ENCODE data around the gene RBMY1D. TPM values are rescaled to one million over a fixed set of nuclear protein-coding genes. Genes with fewer than 3 reads are reported as not detected.
"Not testable (repeated sequence)": the region's sequence is repeated elsewhere in the genome, so short reads cannot be mapped to it uniquely, and the experiment has no call there.

The RBMY1D gene
- total RNA-seq (2016; rRNA removed; fragmentation: Illumina TruSeq; extraction: Trizol) (not detected in 2 replicates), polyA plus RNA-seq (2011; rRNA removed) (not detected in 2 replicates), polyA minus RNA-seq (2011; rRNA and poly(A)+ RNA removed; ENCODE audit: low replicate concordance) (not detected in 2 replicates), Bru-seq, nascent RNA (not detected), BruChase-seq, experiment 1, labeled RNA remaining after a 6-hour chase (not detected), BruChase-seq, experiment 2, labeled RNA remaining after a 2-hour chase (not detected)
- not detected in 2 replicates for total RNA-seq (2016; cell fraction: cytosol; rRNA removed; fragmentation: Illumina TruSeq; extraction: Trizol; ENCODE audit: low read depth)
- total RNA-seq (2016; cell fraction: insoluble cytoplasmic fraction; rRNA removed; fragmentation: Illumina TruSeq; extraction: Trizol), result not detected in 2 replicates
- total RNA-seq (2016; cell fraction: membrane; rRNA removed; fragmentation: Illumina TruSeq; extraction: Trizol), result not detected in 2 replicates
- not detected in 2 replicates for total RNA-seq (2016; cell fraction: nucleus; rRNA removed; fragmentation: Illumina TruSeq; extraction: Trizol)
- polyA plus RNA-seq (2011; cell fraction: cytosol; rRNA removed), result not detected in 2 replicates
- not detected in 2 replicates for polyA plus RNA-seq (2011; cell fraction: nucleus; rRNA removed)
- polyA plus RNA-seq (2012), result not detected in 2 replicates
- polyA plus RNA-seq (2016; cell fraction: cytosol; fragmentation: Illumina TruSeq; extraction: Trizol; ENCODE audit: low read depth), result not detected in 2 replicates
- polyA plus RNA-seq (2016; cell fraction: insoluble cytoplasmic fraction; fragmentation: Illumina TruSeq; extraction: Trizol; ENCODE audit: low read depth), result not detected in 2 replicates
- polyA plus RNA-seq (2016; cell fraction: membrane; fragmentation: Illumina TruSeq; extraction: Trizol; ENCODE audit: low read depth), result not detected in 2 replicates
- not detected in 2 replicates for polyA plus RNA-seq (2016; cell fraction: nucleus; fragmentation: Illumina TruSeq; extraction: Trizol; ENCODE audit: insufficient read depth, low read depth)
- polyA minus RNA-seq (2011; cell fraction: cytosol; rRNA and poly(A)+ RNA removed), result not detected in 2 replicates
- not detected in 2 replicates for polyA minus RNA-seq (2011; cell fraction: nucleus; rRNA and poly(A)+ RNA removed)
- long read RNA-seq, experiment 1, result 0 reads
- long read RNA-seq, experiment 2, result 0 reads

DNA sequence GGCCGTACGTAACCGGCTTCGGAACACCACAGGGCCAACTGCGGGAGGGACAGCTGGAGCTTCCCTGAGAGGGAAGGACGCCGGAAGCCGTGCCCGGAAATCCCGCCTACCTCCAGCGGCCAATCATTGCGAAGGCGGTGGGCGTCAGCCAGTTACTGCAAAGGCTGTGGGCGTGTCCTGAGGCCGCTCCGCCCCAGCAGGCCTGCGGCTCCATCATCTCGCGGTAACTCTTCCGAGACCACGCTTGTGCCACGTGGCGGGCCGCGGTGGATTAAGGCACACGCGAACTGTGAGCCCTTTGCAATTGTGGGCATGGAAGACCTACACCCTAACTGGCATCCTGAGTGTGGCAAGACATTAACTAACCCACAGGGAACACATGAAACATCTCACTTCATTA is at the start of gene RBMY1D:
RBMY1D (minus strand) TSS at position 101 of the 400 bp plus-strand sequence. CDS start 2,013 bp downstream, outside the sequence.
- CTCF ChIA-PET (ENCODE audit: low intra/inter-chr PET ratio, low total read pairs); BruUV-seq (replicated peaks); H2AFZ ChIP-seq (ENCODE audit: low read length); H3K4me3 ChIP-seq (replicated peaks in 1 of 3; ENCODE audit: insufficient read depth in 1 of 3, low read depth in 2 of 3, low read length in 3 of 3); H3K4me1 ChIP-seq (ENCODE audit: insufficient read depth, low read length); DNase-seq (ENCODE audit: low spot score); H3K9me3 ChIP-seq (ENCODE audit: low read length); in situ Hi-C loops (cut with HindIII; ENCODE audit: extremely low pct_ligation_motif_present, low pct_unique_long_range_greater_than_20kb); H3K27ac ChIP-seq (ENCODE audit: extremely low read length, insufficient read depth, low read length); H3K9ac ChIP-seq (ENCODE audit: insufficient read depth, low read depth, low read length); POLR2A ChIA-PET; ATAC-seq; H3K27me3 ChIP-seq (ENCODE audit: control insufficient read depth in 1 of 2, insufficient read depth in 2 of 2, low read length in 2 of 2); H3K36me3 ChIP-seq (replicated peaks in 1 of 2; ENCODE audit: control insufficient read depth in 1 of 2, insufficient read depth in 2 of 2, low read length in 2 of 2); H3K79me2 ChIP-seq (ENCODE audit: insufficient read depth, low read length); H4K20me1 ChIP-seq (ENCODE audit: insufficient read depth, low read length); FAIRE-seq; intact Hi-C loops (cut with micrococcal nuclease; ENCODE audit: unreplicated experiment); H3K4me2 ChIP-seq (ENCODE audit: low read depth, low read length): not testable (repeated sequence)
- WGBS (ENCODE audit: low lambda C conversion rate), result no CpG with 5 or more reads among the region's 28 CpGs

DNA sequence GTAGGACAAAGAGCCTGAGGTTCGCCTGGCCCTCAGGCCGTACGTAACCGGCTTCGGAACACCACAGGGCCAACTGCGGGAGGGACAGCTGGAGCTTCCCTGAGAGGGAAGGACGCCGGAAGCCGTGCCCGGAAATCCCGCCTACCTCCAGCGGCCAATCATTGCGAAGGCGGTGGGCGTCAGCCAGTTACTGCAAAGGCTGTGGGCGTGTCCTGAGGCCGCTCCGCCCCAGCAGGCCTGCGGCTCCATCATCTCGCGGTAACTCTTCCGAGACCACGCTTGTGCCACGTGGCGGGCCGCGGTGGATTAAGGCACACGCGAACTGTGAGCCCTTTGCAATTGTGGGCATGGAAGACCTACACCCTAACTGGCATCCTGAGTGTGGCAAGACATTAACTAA is 23.6 kb upstream of the RBMY1D start, which contains the start of gene RBMY1E:
RBMY1E (minus strand) TSS at position 101 of the 400 bp plus-strand sequence. CDS start 1,978 bp downstream, outside the sequence.
- H3K79me2 ChIP-seq (ENCODE audit: insufficient read depth, low read length); H3K4me1 ChIP-seq (ENCODE audit: insufficient read depth, low read length); H4K20me1 ChIP-seq (ENCODE audit: insufficient read depth, low read length); H3K27me3 ChIP-seq (ENCODE audit: control insufficient read depth in 1 of 2, insufficient read depth in 2 of 2, low read length in 2 of 2); in situ Hi-C loops (cut with HindIII; ENCODE audit: extremely low pct_ligation_motif_present, low pct_unique_long_range_greater_than_20kb); BruUV-seq (replicated peaks); POLR2A ChIA-PET; FAIRE-seq; H3K9ac ChIP-seq (ENCODE audit: insufficient read depth, low read depth, low read length); H3K9me3 ChIP-seq (ENCODE audit: low read length); intact Hi-C loops (cut with micrococcal nuclease; ENCODE audit: unreplicated experiment); H3K4me3 ChIP-seq (replicated peaks in 1 of 3; ENCODE audit: insufficient read depth in 1 of 3, low read depth in 2 of 3, low read length in 3 of 3); H3K36me3 ChIP-seq (replicated peaks in 1 of 2; ENCODE audit: control insufficient read depth in 1 of 2, insufficient read depth in 2 of 2, low read length in 2 of 2); H2AFZ ChIP-seq (ENCODE audit: low read length); CTCF ChIA-PET (ENCODE audit: low intra/inter-chr PET ratio, low total read pairs); H3K27ac ChIP-seq (ENCODE audit: extremely low read length, insufficient read depth, low read length); DNase-seq (ENCODE audit: low spot score); H3K4me2 ChIP-seq (ENCODE audit: low read depth, low read length); ATAC-seq: not testable (repeated sequence)
- WGBS (ENCODE audit: low lambda C conversion rate), result no CpG with 5 or more reads among the region's 29 CpGs

DNA sequence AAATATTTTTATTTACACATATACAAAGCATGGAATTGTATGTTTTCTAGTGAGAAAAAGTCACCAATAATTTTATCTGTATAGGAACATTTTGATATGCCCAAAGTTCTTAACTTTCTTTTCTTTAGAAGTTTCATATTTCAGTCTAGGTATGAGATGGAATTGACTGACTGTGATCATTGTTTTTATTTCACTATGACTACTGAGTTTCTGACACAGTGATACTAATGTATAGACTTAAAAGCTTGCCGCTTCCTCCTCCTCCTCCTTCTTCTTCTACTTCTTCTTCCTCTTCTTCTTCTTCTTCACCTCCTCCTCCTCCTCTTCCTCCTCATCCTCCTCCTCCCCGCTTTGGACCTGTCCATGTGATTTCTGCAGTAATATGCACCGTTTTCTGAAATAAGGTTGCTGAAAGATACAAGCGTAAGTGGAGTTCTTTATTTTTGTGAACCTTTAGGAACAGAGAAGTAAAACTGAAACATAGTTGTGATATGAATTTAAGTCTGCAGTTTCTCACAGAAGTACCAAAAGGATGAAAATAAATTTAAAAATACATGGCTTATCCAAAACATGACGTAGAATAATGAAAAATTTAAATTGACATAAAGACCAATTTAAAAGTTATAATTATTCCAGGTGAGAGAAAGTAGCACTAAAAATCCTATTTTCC is 24.8 kb downstream of the RBMY1D start:
- no CpG with 5 or more reads among the region's 5 CpGs for WGBS (ENCODE audit: low lambda C conversion rate)
- in situ Hi-C loops (cut with HindIII; ENCODE audit: extremely low pct_ligation_motif_present, low pct_unique_long_range_greater_than_20kb); POLR2A ChIA-PET: not testable (repeated sequence)

More for the DNA sequence above, 24.8 kb downstream of the RBMY1D start:
- DNase-seq (ENCODE audit: low spot score); H3K79me2 ChIP-seq (ENCODE audit: insufficient read depth, low read length); H3K4me3 ChIP-seq (replicated peaks in 1 of 3; ENCODE audit: insufficient read depth in 1 of 3, low read depth in 2 of 3, low read length in 3 of 3); ATAC-seq; H3K27ac ChIP-seq (ENCODE audit: extremely low read length, insufficient read depth, low read length); H3K36me3 ChIP-seq (replicated peaks in 1 of 2; ENCODE audit: control insufficient read depth in 1 of 2, insufficient read depth in 2 of 2, low read length in 2 of 2); BruUV-seq (replicated peaks); H3K27me3 ChIP-seq (ENCODE audit: control insufficient read depth in 1 of 2, insufficient read depth in 2 of 2, low read length in 2 of 2); H3K9me3 ChIP-seq (ENCODE audit: low read length); H3K9ac ChIP-seq (ENCODE audit: insufficient read depth, low read depth, low read length); FAIRE-seq; H4K20me1 ChIP-seq (ENCODE audit: insufficient read depth, low read length); H2AFZ ChIP-seq (ENCODE audit: low read length); CTCF ChIA-PET (ENCODE audit: low intra/inter-chr PET ratio, low total read pairs); H3K4me2 ChIP-seq (ENCODE audit: low read depth, low read length); intact Hi-C loops (cut with micrococcal nuclease; ENCODE audit: unreplicated experiment); H3K4me1 ChIP-seq (ENCODE audit: insufficient read depth, low read length): not testable (repeated sequence)

All from HepG2 (cell line).